SHP77 (cell line): ENCODE data around the gene DNAJC5G.
"Not testable (repeated sequence)": the region's sequence is repeated elsewhere in the genome, so short reads cannot be mapped to it uniquely, and the experiment has no call there.

Experiments
- DNase-seq, 2 experiments: peaks; one replicate each; lab custom pipeline; 2025; lab: John Stamatoyannopoulos, UW

DNAJC5G gene

GRCh38 chr2:27255187-27255586 is 20.0 kb upstream of the DNAJC5G start:
- no peak for DNase-seq

GRCh38 chr2:27255660-27256059 is 19.6 kb upstream of the DNAJC5G start:
- no peak for DNase-seq

- no peak for DNase-seq
Observed at GRCh38 chr2:27256855-27257454, 18.3 kb upstream of the DNAJC5G start.

- no peak for DNase-seq
Observed at GRCh38 chr2:27258051-27258450, 17.2 kb upstream of the DNAJC5G start.

GRCh38 chr2:27261241-27261925 is 13.8 kb upstream of the DNAJC5G start:
- no peak for DNase-seq

GRCh38 chr2:27261926-27262298 is 13.3 kb upstream of the DNAJC5G start:
- DNase-seq, result no peak

- no peak for DNase-seq
Observed at GRCh38 chr2:27262379-27263286, 12.6 kb upstream of the DNAJC5G start, which contains the start of gene SLC30A3. TSS of gene SLC30A3 (minus strand) at chr2:27263047. CDS start at chr2:27262906, 141 bp downstream.

- DNase-seq, result no peak
Observed at GRCh38 chr2:27263287-27264252, 11.7 kb upstream of the DNAJC5G start.

- DNase-seq, result no peak
Observed at GRCh38 chr2:27264253-27264752, 10.9 kb upstream of the DNAJC5G start.

- DNase-seq, result peak; percentile 71 to 85
Observed at GRCh38 chr2:27264753-27265535, 10.3 kb upstream of the DNAJC5G start.

- DNase-seq, result no peak
Observed at GRCh38 chr2:27265536-27265870, 9.7 kb upstream of the DNAJC5G start.

GRCh38 chr2:27268296-27268695 is 6.9 kb upstream of the DNAJC5G start:
- not testable (repeated sequence) for DNase-seq

- DNase-seq, result no peak
Observed at GRCh38 chr2:27270131-27270530, 5.1 kb upstream of the DNAJC5G start.

GRCh38 chr2:27270670-27271069 is 4.6 kb upstream of the DNAJC5G start:
- no peak for DNase-seq

GRCh38 chr2:27271631-27272340 is 3.4 kb upstream of the DNAJC5G start:
- DNase-seq, result no peak

- DNase-seq, result not testable (repeated sequence)
Observed at GRCh38 chr2:27272537-27273522, 2.4 kb upstream of the DNAJC5G start.

GRCh38 chr2:27278010-27278409 is 2.8 kb downstream of the DNAJC5G start:
- no peak for DNase-seq

- no peak for DNase-seq
Observed at GRCh38 chr2:27280826-27281225, 5.6 kb downstream of the DNAJC5G start.

GRCh38 chr2:27281442-27281841 is 6.2 kb downstream of the DNAJC5G start:
- DNase-seq, result no peak
